GM18499 (cell line): Measurements from ENCODE around the gene CTSZ.
"Not testable (repeated sequence)": the region's sequence is repeated elsewhere in the genome, so short reads cannot be mapped to it uniquely, and the experiment has no call there.

ENCODE experiments used
- ATAC-seq: cut with Tn5 transposase; IDR thresholded peaks from one replicate; pipeline ENCODE4 v1.9.1; 2021; ENCODE audit warnings: moderate number of reproducible peaks; ENCODE audit not compliant: insufficient read depth, unreplicated experiment

Gene CTSZ

GRCh38 chr20:59014680-59015389 lies 7.8 kb upstream of the CTSZ start:
- ATAC-seq = no peak

- ATAC-seq = no peak
Observed at GRCh38 chr20:59013959-59014608, 7.0 kb upstream of the CTSZ start.

DNA sequence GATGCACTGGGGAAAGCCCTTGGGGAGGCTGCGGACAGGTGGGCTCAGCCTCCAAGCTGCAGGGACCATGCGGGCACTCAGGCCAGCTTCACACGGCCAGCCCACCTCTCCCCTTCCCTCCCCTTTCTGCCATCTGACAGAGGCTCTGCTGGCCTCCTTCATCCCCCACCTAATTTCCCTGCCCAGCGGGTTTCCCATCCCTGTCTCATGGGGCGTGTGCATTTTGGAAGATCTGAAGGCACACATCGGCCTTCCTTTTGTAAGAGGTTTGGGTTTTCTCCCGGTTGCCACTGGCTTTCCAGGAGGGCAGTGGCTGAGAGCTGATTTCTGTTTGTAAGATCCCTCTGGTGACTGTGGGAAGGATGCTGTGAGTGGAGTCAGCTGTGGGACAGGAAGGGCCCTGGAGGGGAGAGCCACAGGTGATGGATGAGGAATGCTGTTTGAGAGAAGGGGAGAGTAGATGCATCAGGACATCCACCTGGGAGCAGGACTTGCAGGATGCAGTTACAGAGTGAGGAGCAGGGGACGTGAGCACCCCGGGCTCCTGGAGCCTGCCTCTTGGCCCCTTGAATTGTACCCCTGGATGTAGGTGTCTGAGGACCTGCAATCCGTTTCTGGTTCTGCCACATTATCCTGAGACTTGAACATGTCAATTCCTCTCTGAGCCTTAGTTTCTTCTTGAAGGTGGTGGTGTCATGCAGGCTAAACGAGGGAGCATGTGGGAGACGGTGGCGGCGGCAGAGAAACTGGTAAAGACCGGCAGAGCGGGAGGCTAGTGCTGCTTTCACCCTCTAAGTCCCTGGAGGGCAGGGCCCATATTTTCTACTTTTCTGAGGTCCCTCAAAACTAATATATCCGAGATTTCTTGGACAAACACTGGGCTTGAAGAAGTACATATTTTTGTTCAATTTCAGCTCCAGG lies 6.2 kb upstream of the CTSZ start:
- no peak for ATAC-seq

GRCh38 chr20:59011874-59012157 lies 4.8 kb upstream of the CTSZ start:
- ATAC-seq = not testable (repeated sequence)

DNA sequence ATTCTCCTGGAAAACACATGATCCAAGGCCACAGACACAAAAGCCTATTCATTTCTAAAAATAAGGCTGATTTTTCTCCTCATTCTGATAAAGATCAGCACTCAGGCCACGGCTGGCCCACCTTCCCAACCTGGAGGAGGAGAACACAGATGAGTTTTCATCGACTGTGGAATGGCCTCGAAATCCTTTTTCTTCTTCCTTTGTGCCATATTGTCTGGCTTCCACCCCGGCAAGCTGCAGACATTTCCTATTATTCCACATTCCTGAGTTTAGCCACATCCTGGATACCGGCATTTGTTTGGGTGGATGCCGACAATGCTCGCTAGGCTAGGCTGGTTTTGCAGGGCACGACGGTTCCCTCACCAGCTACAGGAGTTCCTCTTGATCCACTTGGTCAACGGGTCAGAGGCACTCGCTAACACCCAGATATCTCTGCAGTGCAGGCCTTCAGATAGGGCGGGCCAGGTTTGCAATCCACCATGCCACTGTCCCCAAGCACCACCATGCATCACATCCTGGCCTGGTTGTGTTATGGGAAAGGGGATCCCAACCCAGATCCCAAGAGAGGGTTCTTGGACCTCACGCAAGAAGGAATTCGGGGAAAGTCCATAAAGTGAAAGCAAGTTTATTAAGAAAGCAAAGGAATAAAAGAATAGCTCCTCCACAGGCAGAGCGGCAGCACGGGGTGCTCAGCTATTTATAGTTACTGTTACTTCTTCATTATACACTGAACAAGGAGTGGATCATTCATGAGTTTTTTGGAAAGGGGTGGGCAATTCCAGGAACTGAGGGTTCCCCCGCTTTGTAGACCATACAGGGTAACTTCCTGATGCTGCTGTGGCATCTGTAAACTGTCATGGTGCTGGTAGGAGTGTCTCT lies 4.2 kb upstream of the CTSZ start:
- ATAC-seq = no peak

DNA sequence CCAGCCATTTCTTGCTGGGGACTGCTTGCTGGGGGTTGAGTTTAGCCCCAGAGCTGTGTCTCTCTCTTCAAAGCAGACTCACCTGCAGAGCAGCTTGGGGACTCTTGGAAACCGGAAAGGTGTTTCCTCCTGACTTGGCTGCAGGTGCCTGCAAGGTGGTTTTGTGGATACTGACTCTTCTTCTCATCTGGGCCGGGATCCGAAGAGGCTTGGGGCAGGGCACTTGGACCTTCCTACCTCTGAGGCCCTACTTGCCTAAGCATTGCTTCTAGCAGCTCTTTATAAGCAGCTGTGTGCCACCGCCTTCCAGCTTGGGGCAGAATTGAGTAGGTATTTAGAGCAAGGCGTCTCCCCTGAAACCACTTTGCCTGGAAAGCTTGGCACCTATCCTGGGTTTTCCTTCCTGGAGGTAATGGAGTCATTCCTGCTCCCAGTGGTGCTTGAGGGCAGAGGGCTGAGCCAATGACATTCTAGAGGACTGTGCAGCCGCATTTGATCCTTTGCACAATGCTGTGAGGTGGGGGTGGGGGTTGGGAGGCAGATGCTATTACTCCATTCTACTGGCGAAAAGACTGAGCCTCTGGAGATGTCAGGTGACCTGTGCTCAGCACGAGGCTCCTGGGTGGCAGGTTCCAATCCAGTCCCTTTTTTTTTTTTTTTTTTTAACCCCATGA lies 3.4 kb upstream of the CTSZ start:
- no peak for ATAC-seq

DNA sequence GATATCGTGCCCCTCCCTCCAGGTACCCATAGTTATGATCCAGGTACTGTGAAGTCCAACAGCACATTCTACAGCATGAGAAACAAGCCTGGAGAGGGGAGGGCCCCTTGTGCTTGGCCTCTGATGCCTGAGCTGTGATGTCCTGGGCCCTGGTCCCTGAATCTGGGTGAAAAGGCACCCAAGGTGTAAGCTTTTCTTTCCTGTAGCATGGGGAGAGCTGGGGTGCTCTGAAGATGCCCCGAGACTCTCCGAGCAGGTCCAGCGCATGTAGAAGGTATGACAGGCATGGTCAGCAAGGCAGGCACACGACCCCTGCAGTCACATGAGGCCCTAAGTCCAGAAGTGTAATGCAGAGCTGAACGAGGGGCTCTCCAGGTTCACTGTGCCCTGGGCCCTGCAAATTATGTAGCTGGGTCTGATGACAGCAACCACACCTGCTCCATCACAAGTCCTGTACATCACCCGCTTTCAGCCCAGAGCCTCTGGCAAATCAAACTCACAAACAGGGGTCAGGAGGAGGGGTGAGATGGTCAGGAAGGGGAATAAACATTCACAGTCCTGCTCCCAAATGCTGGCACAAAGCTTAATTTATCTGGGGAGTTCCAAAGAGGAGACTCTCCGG lies 1.8 kb upstream of the CTSZ start:
- ATAC-seq = no peak

- peak; percentile 25 for ATAC-seq
Observed at GRCh38 chr20:59007665-59008511, 834 bp upstream of the CTSZ start.

DNA sequence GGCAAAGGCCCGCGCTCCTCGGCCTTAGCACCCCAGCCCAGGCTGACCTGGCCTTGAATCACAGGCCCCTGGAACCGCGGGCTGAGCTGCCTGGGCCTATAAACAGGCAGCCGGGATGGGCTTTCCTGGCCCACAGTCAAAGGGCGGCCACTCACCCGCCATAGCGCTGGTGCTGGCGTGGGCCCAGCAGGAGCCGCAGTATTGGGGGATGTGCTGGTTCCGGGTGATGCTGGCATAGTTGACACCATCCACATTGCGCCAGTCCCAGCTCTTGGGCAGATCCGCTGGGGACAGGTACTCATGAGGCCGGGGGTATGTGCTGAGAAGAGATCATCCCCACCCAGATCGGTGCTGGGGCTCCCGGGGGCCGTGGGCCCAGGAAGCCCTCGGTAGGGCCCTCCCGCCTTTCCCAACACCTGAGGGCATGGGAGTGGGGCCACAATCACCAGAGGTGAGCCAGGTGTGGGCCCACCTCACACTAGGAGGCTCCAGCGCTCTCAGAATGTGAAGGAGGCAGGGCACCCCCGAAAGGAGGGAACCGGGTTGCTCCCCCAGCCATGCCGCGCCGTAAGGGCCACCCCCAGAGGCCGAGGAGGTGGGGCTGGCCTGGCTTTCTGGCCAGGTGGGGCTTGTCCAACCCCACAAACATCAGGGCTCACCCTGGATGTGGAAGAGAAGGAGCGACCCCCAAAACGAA lies 739 bp downstream of the CTSZ start:
- ATAC-seq = no peak

GRCh38 chr20:59005523-59006166 lies 1.4 kb downstream of the CTSZ start:
- no peak for ATAC-seq

DNA sequence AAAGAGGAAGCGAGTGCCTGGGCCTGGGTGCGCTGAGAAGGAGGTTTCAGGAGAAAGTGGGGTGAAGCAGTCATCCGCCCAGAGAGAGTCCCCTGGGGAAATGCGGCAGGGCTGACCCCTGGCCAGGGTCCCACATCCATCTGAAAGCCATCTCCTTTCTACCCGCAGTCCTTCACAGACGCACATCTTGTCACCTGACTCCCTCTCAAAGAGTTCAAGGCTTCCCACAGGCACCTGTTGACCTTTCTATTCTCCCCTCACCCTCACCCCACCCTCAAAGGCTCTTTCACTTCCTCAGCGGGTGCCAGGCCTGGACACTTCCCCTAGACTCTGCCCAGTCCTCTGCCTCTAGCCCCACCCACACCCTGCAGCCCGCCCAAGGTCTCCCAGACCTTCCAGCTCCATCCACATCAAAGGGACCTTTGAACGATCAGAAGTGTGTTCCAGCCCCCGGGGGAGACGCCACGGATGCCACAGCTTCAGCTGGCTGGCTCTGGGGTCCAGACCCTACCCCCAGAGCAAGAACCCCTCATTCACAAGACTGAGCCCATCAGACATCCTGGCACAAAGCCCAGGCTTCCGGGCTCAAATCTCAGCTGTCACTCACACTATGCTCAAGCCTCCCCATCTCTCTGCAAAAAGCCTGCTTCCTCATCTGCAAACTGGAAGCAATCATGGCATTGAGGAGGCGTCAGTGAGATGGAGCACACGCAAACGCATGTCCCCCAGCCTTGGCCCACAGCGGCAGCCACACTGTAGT lies 2.1 kb downstream of the CTSZ start:
- peak; percentile 32 for ATAC-seq

- ATAC-seq = no peak
Observed at GRCh38 chr20:59004493-59004762, 2.6 kb downstream of the CTSZ start.

GRCh38 chr20:59003836-59004492 lies 3.1 kb downstream of the CTSZ start:
- ATAC-seq = no peak

- ATAC-seq = no peak
Observed at GRCh38 chr20:59002874-59003399, 4.1 kb downstream of the CTSZ start.

- ATAC-seq = no peak
Observed at GRCh38 chr20:59002388-59002787, 4.7 kb downstream of the CTSZ start.

GRCh38 chr20:59001449-59002171 lies 5.4 kb downstream of the CTSZ start:
- no peak for ATAC-seq
